Stimulated activated CD8-positive, alpha-beta memory T cell treated with anti-CD3 and anti-CD28 coated beads, Interleukin-15, amount 100 ng/mL, for 1 hour (primary cell): Measurements from ENCODE around the gene UQCC2.

ENCODE experiments used
- DNase-seq: peaks from one replicate; pipeline ENCODE4 v3.0.0-alpha.2; 2020; ENCODE audit warnings: low read depth

Gene UQCC2

GRCh38 chr6:33651403-33651802, 60.1 kb downstream of the UQCC2 start:
- DNase-seq = no peak
